Measurements from ENCODE around the gene CCNA2.

The CCNA2 gene

DNA sequence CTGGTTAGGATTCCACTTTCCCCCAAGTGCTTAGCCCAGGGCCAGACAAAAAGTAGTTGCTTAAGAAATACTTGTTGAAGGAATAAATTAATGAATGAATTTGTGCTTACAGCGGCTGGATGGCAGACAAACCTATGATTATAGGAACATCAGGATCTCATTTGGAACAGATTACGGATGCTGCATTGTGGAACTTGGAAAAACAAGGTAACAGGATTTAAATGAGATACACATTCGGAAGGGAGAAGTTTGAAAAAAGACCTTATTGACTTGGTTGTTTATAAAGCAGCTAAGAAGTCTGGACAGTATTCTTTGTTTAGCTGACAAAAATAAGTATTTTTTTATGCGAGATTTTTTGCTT, 22.0 kb downstream of the CCNA2 start:
- no peak for DNase-seq (ENCODE audit: low spot score)

DNA sequence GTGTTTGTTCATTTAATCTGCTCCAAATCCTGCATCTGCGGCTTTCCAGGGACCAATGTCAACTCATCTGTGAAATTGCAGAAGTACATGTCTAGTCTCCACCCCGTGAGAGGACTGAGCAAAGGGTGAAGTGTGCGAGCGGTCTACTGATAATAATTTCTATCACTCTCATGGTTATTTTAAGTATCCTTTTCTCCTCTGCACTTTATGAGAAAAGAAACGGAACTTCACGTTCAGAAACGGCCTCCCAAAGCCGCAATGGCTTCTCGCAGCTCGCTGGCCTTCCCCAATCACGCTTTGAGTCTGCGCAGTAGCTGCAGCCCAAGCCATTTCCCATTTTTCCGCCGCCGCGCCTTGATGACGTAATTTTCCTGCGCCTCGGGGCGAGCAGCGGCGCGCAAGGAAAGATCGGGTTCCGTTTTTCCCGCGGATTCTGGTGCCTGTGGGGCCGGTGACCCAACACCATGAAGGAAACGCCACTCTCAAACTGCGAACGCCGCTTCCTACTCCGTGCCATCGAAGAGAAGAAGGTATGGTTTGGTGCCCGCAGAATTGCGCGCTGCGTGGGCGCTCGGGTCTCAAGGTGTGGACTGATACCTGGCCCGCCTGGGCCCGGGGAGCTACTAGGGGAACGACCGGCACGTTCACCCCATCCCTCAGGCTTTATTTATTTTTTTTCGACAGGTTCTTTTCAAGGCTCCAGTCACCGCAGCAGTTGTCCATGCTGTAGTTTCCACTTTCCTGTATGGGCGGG, 22.5 kb downstream of the CCNA2 start, which contains the start of gene EXOSC9:
Gene EXOSC9, plus strand, starts transcription at position 363 of the 754 bp plus-strand sequence. Its CDS starts 102 bp downstream, at position 465.
- peak; percentile 52 for DNase-seq (ENCODE audit: low spot score)

DNA sequence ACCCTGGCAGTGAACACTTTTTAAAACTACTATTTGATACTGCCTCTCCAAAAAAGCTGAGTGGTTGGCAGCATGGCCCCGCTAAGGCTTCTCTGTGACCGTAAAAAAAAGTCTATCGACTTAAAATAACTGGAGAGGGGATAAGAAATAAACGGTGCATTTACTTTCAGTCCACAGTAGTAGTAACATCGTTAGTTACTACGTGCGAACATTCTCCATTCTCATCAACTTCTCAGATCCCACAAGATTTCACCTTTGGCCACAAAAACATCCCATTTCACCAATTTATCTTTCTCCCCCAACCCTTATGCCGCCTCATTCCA, 23.1 kb downstream of the CCNA2 start:
- DNase-seq (ENCODE audit: low spot score): no peak

DNA sequence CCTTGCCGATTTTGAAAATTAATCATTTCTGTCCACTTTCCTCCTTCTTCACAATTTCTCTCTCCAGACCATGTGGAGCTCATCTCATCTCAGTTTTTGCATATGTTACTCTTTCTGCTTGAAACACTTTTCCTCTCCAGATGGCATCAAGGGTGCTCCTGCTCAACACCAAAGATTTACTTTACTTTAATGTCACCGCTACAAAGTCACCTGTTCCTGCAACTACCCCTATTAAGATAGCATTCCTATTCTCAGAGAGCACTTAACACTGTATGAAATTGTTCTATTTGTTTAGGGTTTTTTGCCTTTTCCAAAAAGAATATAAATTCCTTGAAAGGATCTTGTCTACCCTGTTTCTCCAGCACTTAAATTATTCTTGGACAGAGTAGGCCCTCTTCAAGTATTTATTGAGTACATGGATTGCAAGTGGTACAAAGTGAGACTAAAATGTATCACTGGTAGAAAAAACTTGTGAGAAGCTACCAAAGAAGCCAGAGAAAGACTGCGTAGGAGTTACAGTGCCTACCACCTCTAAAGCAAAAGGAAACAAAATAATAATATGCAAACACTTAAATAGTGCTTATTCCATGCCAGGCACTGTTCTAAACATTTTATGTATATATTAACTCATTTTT, 23.7 kb downstream of the CCNA2 start:
- no peak for DNase-seq (ENCODE audit: low spot score)

DNA sequence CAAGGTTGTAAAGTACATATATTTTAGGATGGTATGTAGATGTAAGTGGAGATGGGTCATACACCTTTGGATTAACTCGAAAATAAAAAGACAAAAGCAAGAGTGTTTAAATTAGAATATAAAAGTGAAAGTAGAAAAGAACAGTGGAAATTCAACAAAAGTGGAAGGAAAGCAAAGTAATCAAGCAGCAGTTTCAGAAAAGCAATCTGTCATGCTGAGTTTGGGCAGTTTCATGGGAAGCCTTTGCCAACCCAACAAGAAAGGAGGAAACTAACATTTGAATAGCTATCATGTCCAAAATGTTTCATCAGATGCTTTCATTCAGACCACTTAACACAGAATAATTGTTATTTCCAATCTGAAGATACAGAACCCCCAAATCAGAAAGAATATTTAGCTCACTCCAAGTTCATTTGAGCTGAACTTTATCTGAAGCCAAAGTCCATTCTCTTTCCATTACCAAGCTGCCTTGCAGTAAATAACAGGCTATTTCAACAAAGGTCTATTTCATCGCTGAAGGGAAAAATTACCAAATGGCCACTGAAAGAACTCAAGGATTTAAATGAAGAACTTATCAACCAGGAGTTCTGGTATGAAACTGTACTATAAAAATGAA, 24.4 kb downstream of the CCNA2 start:
- DNase-seq (ENCODE audit: low spot score): no peak

DNA sequence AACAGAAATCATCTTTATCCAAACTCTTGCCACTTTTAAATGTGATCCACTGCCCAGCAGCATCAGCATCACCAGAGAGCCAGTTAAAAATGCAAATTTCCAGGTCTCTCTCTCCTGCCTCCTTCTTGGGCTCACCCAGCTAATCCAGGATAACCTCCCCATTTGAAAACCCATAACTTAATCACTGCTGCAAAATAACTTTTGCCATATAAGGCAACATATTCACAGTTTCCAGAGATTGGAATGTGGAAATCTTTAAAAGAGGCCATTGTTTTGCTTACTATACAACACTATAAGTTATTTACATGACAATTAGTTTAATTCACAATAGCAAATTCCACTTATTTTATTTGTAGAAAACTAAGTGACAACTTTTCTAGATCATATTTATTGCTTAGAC, 27.4 kb downstream of the CCNA2 start:
- DNase-seq (ENCODE audit: low spot score): no peak

DNA sequence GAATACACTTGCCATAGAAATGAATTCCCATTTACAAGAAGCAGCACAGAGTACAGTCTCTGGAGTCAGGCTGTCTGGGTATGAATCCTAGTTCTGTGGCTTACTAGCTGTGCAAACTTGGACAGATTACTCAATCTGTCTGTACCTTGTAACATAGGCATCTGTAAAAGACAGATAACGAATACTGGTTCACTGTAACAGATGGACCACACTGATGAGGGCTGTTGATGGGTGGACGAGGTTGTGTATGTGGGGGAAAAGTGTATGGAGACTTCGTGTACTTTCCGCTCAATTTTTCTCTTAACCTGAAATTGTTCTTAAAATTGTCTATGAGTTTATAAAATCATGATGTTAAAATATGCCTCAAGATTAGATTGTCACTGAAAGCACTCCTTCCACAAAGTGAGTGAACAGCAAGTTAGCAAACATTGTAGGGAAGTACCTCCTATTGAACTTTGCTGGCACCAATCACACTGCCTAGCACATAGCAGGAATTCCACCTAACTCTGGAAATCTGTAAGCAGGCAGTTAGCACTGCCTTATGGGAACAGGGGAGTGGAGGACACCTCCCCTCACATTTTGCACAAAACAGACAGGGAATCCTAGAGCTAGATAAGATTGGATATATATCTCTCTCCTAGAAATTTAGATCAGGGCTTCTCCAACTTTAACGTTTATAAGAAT, 29.0 kb downstream of the CCNA2 start:
- peak; percentile 26 for DNase-seq (ENCODE audit: low spot score)

DNA sequence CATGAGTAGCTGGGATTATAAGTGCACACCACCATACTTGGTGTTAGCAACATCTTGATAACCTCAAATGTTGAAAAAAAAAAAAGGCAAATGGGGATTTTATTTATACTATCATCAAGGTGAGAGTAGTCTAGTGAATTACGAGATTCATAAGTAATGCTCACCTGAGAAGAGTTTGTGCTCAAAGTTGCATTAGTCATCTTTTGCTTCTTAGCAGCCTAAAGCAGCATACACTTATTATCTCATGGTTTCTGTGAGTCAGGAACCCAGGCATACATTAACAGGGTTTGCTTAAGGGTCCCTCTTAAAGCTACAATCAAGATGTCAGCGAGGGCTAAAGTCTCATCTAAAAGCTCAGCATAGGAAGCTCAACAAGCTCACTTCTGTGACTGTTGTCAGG, 30.7 kb downstream of the CCNA2 start:
- DNase-seq (ENCODE audit: low spot score): no peak

DNA sequence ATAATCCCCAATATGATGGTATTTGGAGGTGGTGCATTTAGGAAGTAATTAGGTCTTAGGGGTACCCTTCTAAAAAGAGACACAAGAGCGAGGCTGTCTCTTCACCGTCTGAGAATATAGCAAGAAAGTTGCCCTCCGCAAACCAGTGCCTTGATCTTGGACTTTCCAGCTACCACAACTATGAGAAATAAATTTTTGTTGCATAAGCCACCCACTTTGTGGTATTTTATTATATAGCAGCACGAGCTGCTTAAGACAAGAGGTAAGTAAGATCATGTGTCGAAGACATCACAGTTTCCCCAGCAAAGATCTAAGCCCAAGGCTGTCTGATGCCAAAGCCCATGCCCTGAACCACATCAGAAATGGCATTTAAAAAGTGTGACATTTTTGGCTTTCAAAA, 32.2 kb downstream of the CCNA2 start:
- DNase-seq (ENCODE audit: low spot score): no peak

DNA sequence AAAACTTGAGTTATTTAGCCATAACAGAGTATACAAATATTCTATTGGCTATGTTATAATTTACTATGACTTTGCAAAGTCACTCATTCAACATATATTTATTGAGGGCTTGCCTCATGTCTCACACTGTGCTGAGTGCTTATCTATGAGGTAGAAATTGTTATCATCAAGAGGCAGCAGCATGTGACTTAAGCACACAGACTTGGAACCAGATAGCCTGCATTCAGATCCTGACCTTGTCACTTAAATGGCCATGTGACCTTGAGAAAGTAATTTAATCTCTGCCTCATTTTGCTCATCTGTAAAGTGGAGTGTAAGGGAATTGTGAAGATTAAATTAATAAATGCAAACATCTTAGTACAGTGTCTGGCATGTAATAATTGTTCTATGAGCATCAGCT, 32.7 kb downstream of the CCNA2 start:
- DNase-seq (ENCODE audit: low spot score): no peak

DNA sequence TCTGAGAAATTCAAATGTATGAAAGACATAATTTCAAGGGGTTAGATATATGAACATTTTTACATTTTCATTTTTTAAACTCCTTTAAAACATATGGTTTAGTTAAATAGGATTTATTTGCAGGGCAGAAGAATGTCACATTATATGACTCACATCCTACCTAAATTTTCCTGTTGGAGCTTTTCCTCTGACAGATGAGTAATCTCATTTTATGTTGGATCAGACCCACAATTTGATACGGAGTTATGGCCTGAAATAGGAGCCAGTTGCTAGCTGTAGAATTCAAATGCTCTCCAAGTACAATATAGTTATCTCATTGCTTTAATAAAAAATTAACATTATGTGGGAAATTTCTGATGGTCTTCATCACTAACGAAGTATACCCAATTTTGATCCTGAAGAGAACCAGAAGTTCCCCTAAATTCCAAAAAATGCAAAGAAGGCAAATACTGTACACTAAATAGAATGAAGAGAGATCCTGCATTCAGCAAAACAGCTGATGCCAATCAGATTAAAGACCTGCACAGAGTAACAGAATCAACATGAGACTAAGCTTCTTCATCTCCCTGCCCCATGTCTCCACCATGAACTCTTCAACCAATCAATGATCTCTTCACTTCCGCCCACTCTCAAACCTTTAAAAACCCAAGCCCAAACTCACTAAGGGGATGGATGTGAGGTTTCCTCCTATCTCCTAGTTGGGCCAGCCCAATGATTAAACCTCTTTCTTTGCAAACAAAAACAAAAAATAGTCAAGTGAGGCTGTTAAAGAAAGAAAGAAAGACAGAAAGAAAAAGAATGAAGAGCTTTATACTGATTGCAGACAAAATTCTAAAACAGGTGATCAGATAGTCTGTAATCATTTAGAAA, 33.5 kb downstream of the CCNA2 start:
- DNase-seq (ENCODE audit: low spot score): no peak

DNA sequence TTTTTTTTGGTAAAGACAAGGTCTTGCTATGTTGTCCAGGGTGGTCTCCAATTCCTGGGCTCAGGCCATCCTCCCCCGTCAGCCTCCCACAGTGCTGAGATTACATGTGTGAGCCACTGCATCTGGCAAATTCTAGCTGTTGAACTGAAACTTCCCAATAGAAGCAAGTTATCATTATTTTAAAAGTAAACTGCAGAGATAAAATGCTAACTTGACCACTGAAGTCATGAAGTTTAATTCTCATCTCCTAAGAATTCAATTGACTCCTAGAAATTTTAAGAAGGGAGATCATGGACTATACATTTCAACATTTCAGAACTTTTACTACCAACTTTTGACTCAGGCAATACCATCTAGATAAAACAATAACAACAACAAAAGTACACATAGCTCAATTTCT, 34.2 kb downstream of the CCNA2 start:
- DNase-seq (ENCODE audit: low spot score): no peak

DNA sequence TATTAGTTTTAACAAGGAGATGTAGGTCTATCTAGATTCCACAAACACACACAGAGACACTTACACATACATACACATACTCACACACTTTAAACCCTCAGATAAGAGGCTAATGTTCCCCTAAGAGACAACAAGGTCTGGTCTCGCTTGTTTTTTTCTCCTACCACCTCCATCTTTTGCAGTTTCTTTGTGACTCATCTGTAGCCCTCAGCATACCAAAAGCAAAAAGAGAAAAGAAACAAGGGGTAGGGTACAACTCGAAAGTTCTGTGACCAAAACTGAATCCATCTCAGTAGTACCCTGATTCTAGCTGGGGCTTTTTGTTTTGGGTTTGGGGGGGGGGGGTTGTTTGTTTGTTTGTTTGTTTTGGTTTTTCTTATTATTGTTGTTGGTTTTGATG, 34.8 kb downstream of the CCNA2 start:
- no peak for DNase-seq (ENCODE audit: low spot score)

DNA sequence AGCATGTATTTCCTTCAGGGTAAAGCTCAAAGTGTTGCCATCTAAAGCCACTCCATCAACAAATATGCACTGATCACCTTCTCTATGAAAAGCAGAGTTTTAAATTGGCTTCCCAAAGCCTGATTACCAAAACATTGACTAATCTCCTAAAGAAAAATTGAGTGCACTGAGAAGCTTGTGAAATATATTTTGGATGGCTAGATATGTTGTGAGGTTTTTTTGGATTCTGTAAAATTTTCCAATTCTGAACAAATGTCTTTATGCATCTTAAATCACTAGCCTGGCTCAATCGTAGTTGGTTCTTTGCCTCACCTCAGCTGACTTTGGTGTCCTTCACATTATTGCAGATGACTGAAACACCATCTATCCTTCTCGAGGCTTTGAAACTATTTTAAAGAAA, 37.5 kb downstream of the CCNA2 start:
- no peak for DNase-seq (ENCODE audit: low spot score)

DNA sequence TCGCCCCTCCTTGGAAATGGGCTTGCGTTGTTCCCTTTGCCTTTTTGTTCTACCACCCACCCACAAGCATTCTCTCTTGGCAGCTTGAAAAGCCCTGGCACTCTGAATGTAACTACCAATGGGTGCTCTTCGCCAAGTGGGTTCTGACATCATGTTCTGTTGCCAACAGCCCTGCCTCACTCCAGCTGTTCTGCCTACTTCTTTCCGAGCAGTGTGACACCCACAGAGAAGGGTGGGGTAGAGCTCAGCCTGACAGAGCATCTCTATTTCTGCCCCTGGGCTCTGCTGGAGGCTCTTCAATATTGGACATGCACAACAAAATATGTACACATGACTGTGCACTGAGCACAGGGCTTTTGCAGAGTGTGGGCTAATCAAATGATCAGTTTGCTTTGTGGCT, 38.2 kb downstream of the CCNA2 start:
- DNase-seq (ENCODE audit: low spot score): no peak

DNA sequence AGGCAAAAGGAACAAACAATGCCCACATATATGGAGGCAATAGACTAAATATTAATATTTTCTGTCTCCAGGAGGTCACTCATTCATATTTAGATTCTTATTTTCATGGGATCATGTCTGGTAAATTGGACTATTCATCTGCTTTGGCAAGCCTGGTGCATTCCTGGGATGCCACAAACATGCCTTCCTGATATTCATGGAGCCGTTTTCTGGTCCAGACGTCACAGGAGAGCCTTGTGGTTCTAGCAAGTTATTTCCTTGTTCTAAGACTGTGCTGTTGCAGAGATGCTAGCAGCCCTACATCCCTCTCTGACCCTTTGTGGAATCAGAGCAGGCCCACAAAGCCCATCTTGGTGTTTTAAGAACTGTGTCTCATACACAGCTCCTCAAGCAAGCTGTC, 38.7 kb downstream of the CCNA2 start:
- no peak for DNase-seq (ENCODE audit: low spot score)

DNA sequence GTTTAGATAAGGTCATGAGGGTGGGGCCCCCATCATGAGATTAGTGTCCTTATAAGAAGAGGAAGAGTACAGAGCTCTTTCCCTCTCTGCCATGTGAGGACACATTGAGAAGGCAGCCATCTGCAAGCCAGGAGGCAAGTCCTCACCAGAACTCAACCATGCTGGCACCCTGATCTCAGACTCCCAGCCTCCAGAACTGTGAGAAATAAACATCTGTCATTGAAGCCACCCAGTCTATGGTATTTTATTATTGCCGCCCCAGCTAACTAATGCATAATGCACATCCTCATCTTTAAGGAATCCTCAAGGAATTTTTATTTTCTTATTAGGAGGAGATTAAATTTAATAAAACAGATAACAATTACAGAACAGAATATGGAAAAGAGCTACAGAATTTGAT, 39.3 kb downstream of the CCNA2 start:
- DNase-seq (ENCODE audit: low spot score): no peak

DNA sequence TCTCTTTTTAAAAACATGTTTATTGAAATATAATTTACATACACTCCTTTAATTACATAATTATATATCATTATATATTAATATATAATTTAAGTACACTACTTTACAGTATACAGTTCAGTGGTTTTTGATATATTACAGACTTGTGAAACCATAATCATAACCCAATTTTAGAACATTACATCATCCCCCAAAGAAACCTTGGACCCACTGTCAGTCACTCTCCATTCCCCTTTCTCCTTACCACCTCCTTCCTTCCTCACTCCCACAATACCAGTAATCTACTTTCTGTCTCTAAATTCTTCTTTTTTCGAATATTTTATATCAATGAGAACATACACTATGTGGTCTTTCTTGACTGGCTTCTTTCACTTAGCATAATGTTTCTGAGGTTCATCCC, 40.5 kb downstream of the CCNA2 start:
- DNase-seq (ENCODE audit: low spot score): no peak

DNA sequence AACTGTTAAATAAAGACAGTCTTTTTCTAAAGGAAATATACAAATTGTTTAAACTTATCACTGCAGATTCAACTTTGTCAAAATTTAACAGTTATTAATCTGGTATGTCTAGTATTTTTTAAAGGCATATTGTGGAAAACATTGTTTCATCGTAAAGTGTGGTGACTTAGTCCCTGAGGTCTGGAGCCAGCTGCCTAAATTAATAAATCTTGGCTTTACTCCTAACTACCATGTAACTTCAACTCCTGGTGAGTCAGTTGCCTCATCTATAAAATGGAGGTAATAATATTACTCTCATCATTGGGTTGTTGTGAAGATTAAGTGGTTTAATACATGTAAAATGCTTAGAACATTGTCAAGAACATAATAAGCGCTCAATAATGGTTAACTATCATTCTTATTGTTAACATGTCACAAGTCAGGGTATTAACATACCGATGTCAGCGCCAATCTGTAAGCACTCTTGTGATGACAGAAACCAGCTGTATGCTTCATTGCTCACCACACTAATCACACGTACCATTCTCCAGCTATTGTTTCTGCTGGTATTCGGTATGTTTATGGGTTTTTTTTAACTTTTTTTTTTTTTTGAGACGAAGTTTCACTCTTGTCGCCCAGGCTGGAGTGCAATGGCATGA, 44.6 kb downstream of the CCNA2 start:
- no peak for DNase-seq (ENCODE audit: low spot score)

DNA sequence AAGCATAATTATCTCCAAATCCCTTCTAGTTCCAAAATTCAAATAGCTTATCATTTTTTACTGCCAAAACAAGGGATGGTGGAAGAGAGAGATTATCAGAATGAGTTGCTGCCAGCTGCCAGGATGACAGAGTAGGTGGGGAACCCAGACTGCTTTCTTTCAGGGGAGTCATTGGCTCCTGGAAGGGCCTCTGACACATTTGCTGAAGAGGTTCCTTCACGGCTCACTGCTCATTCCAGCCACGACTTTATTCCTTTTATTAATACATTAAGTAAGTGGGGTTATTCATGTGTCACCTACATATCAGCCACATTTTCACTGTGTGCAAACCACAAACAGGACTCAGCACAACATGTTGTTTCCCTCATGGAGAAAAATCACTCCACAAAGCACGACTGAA, 46.1 kb downstream of the CCNA2 start:
- DNase-seq (ENCODE audit: low spot score): no peak

DNA sequence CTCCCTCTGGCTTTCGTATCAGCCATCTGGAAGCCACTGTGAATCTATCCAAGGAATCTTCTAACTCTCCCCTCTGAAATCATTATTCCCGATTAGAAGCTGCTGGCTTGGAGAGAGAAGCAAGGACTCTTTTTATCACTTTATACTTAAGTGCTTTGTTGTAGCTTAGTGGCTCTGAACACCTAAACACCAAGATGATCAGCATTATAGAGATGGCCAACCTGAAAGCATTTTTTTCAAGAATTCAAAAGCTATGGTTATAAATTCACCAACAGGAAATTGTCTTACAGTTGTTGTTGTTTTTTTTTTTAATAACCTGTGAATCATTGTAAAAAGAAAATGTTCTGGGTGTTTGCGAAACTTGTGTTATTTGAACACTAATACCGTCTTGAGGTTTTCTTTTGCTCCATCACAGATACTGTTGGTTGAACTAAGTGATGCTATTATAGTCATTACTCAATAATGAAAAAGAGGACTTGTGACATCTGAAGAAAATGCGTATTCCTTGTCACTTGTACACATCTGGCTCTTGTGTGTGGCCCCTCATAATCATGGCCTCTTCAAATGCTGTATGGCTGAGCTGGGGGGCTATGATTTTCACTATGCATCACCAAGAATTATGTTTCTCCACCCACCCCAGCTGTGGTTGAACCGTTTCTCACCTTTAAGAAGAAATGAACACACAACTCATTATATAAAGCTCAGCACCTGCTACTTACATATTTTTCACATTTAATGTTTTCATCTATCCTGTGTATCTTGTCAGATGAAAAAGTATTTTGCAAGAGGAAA, 46.9 kb downstream of the CCNA2 start:
- no peak for DNase-seq (ENCODE audit: low spot score)

Measured in HuH-7 (cell line).